Measurements from ENCODE around the gene IGF1.
A peak's percentile ranks its signal among the peaks of the same experiment; 100 is the strongest.

IGF1 gene

DNA sequence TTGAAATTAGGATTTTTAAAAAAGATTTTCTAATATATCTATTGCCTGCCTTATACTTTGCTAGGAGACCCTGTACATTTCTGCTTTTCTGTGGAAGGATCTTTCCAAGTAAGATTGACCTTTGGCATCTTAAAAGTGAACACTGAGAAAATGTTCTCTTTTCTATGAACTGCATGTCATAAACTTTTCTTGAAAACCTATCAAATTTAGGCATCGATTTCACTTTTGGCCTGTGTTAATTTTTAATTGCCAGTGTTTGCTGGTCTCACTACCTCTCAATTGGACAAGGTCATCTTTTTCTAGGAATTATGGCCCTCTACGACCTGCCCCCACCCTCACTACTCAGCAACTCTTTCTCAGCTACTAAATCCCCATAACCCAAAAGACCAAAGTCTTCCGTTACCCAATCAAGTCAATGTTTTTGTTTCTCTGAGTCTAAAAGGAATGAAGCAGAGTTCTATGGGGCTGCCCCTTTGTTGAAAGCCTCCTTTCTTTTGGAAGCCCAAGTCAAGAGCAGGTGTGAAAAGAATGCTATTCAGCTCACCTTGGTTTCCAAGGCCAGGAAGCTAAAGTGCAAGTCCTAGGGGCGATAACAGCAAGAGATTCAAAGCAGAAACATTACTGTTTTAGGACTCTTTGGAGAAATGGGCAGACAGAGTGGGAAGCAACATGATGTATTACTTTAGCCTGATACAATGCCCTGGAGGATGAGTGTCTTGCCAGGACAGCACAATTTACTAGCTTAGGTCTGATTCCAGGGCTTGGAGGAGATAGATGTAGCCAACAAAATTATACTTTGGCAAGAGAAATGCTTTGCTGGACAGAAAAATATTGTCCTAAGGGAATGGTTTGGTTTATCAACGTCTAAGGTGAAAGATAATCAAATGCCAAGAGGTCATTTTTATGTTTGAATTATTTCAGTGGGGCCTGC, 55.0 kb downstream of the IGF1 start:
- Histone ChIP-seq H3K4me1 (no peaks in the 10 kb centered on the region), H3K4me3 (no peak overlapping the region), H3K9me3 (no peaks in the 10 kb centered on the region), H3K27me3 (ENCODE audit: low read depth) (no peaks in the 10 kb centered on the region), H3K36me3 (replicated peaks) (no peaks in the 10 kb centered on the region)
- no peak for DNase-seq (ENCODE audit: low spot score in 2 of 2)
- in situ Hi-C loops (cut with MboI; ENCODE audit: low sequenced_read_pairs) = no loop called here

DNA sequence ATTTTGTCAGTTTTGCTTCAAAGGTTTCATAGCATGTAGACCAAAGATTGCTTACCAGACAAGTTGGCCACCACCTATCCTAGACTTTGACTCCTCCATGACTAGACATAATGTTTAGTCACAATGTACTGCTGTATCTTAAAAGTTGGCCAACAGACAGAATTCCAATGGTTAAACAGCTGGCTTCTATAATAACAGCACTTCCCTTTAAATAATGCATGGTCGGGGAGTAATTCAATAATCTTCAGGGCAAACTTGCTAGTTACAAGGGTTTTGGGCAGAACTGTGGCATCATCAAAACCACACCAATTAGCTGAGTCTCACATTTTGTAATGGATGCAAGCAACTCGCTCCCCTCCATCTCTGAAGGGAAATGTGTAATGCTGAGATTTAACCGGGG, 56.9 kb downstream of the IGF1 start:
- no peaks in the 10 kb centered on the region for H3K4me1 ChIP-seq
- no peaks in the 10 kb centered on the region for H3K9me3 ChIP-seq
- H3K36me3 ChIP-seq (replicated peaks) = no peaks in the 10 kb centered on the region
- in situ Hi-C loops (cut with MboI; ENCODE audit: low sequenced_read_pairs) = no loop called here
- DNase-seq (ENCODE audit: low spot score in 2 of 2) = no peak
- no peaks in the 10 kb centered on the region for H3K27me3 ChIP-seq (ENCODE audit: low read depth)
- H3K4me3 ChIP-seq = no peak overlapping the region

DNA sequence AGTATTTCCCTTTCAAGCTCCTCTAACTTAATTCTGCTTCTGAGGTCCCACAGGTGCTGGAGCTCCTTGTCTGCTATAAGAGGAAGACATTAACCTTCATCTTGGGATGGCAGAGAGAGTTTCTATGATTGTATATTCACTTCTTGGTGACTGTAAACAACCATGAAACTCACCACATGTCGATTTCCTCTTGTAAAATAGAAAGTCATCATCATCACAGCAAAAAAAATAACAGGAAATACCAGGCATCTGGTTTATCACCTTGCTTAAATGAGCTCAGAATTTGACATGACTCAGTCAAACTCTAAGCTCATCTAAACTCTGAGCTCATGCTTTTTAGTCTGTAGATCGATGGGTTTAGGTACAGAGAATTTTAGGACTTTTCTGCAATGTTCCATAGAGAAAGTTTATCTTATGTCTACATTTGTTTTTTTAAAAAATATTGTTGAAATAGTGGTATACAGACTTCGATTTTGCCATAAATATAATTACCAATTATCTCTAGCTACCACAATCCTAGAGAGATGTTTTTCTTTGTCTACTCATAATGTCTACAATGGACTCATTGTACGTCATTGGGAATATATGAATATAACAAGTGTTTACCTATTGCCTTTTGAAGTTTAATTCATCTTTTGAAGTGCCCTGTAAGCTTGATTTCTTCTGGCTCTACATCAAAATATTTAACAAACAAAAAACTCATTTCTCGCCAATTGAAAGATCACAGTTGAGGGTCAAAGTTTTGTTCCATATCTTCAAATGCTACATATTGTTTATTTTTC, 58.4 kb downstream of the IGF1 start:
- H3K4me3 ChIP-seq = no peak overlapping the region
- no peaks in the 10 kb centered on the region for H3K27me3 ChIP-seq (ENCODE audit: low read depth)
- no peak for DNase-seq (ENCODE audit: low spot score in 2 of 2)
- no peaks in the 10 kb centered on the region for H3K36me3 ChIP-seq (replicated peaks)
- no peaks in the 10 kb centered on the region for H3K4me1 ChIP-seq
- in situ Hi-C loops (cut with MboI; ENCODE audit: low sequenced_read_pairs) = no loop called here
- no peaks in the 10 kb centered on the region for H3K9me3 ChIP-seq

DNA sequence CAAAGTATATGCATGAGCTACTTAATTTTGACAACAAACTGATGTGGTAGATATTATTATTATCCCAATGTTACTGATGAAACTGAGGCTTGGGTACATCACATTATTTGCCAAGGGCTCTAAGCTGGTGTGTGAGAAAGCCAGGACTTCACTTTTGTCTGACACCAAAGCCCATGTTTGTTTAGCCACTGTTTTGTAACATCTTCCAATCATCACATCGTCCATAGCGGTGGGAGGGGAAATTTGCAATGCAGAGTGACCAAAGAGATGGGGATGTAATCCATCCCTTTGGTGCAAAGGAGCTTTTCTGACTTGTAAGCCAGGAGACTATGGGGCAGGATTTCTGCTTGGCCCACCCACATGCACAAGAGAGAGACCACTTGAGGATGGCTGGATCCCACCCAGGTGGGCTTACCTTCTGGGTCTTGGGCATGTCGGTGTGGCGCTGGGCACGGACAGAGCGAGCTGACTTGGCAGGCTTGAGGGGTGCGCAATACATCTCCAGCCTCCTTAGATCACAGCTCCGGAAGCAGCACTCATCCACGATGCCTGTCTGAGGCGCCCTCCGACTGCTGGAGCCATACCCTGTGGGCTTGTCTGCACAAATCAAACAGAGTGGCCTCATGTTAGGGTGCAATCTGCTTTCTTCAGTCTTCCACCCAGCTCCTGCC, 61.1 kb downstream of the IGF1 start:
- H3K36me3 ChIP-seq (replicated peaks) = no peaks in the 10 kb centered on the region
- H3K27me3 ChIP-seq (ENCODE audit: low read depth) = no peaks in the 10 kb centered on the region
- H3K4me3 ChIP-seq = no peak overlapping the region
- in situ Hi-C loops (cut with MboI; ENCODE audit: low sequenced_read_pairs) = no loop called here
- no peaks in the 10 kb centered on the region for H3K4me1 ChIP-seq
- no peak for DNase-seq (ENCODE audit: low spot score in 2 of 2)
- H3K9me3 ChIP-seq = no peaks in the 10 kb centered on the region

DNA sequence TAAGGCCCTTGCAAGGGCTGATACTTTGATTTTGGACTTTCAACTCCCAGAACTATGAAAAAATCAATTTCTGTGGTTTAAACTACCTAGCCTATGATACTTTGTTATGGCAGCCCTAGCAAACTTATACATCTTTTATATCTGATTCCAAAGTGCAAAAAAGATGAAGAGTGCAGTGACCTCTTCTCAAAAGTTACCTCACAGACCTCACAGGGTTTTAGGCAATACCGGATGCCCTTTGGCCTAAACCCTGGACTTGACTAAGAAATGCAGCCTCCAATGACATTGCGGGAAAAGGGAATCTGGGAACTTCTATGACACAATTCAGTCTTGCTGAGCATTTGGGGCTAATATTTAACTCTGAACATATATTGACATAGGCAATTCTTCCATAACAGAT, 63.3 kb downstream of the IGF1 start:
- no peaks in the 10 kb centered on the region for H3K36me3 ChIP-seq (replicated peaks)
- no peak for DNase-seq (ENCODE audit: low spot score in 2 of 2)
- H3K4me3 ChIP-seq = no peak overlapping the region
- H3K4me1 ChIP-seq = no peaks in the 10 kb centered on the region
- no peaks in the 10 kb centered on the region for H3K9me3 ChIP-seq
- no peaks in the 10 kb centered on the region for H3K27me3 ChIP-seq (ENCODE audit: low read depth)
- in situ Hi-C loops (cut with MboI; ENCODE audit: low sequenced_read_pairs) = no loop called here

DNA sequence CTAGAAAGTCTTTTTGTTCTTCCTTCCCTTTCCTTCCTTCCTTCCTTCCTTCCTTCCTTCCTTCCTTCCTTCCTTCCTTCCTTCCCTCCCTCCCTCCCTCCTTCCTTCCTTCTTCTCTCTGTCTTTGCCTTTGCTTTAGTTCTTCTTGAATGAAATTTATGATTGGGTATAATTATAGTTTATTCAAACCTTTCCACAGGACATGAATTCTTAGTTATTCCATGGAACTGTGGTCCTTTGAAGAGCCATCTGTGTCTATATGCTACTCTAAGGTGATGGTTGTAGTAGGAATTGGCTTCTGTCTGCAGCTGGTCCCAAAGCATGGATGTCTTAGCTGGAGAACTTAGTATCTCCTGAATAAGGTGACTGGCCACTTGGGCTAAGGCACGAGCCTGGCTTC, 64.8 kb downstream of the IGF1 start:
- no peaks in the 10 kb centered on the region for H3K9me3 ChIP-seq
- H3K4me1 ChIP-seq = no peaks in the 10 kb centered on the region
- no peak overlapping the region for H3K4me3 ChIP-seq
- no peak for DNase-seq (ENCODE audit: low spot score in 2 of 2)
- in situ Hi-C loops (cut with MboI; ENCODE audit: low sequenced_read_pairs) = no loop called here
- no peaks in the 10 kb centered on the region for H3K27me3 ChIP-seq (ENCODE audit: low read depth)
- no peaks in the 10 kb centered on the region for H3K36me3 ChIP-seq (replicated peaks)

DNA sequence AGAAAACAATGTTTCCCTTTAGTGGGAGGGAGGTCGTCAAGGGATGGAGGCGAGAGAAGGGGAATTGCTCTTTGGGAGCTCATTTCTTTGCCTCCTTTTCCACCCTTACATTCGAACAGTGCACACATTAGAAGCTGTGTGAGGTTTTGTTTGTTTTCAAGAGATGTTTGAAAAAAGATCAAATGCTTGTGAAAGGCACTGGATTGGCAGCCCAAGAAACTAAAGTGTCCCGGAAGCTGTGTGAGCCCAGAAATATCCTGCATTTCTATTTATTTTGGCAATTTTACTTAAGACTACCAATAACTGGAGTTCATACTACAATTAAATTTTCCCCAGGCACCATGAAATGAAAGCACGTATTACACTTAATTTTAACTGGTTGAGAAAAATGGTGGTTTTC, 67.0 kb downstream of the IGF1 start:
- H3K4me3 ChIP-seq = no peak overlapping the region
- no peak for DNase-seq (ENCODE audit: low spot score in 2 of 2)
- no peaks in the 10 kb centered on the region for H3K36me3 ChIP-seq (replicated peaks)
- H3K27me3 ChIP-seq (ENCODE audit: low read depth) = no peaks in the 10 kb centered on the region
- in situ Hi-C loops (cut with MboI; ENCODE audit: low sequenced_read_pairs) = no loop called here
- no peaks in the 10 kb centered on the region for H3K4me1 ChIP-seq
- no peaks in the 10 kb centered on the region for H3K9me3 ChIP-seq

DNA sequence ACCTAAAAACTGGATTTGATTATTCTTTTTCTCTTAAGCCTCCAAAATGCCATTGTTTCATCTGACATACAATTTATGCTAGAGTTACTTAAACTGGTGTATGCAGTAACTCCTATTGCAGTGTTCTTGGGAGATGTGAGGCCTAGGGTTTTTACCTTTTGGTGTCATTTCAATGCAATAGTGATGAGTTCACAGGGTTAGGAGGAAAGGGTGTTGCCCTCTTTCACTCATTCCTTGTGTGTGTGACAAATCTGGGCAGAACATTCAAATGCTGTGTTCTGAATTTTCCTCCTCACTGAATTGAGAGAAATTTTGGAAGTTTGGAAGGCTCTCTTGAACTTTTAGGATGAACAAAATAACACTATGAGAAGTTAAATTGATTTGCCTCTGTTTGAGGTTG, 69.9 kb downstream of the IGF1 start:
- Histone ChIP-seq H3K27me3 (ENCODE audit: low read depth) (no peaks in the 10 kb centered on the region), H3K36me3 (replicated peaks) (no peaks in the 10 kb centered on the region), H3K4me3 (no peak overlapping the region), H3K4me1 (no peaks in the 10 kb centered on the region; the same call in 1 of the 2 replicates), H3K9me3 (no peaks in the 10 kb centered on the region)
- in situ Hi-C loops (cut with MboI; ENCODE audit: low sequenced_read_pairs) = no loop called here
- no peak for DNase-seq (ENCODE audit: low spot score in 2 of 2)

DNA sequence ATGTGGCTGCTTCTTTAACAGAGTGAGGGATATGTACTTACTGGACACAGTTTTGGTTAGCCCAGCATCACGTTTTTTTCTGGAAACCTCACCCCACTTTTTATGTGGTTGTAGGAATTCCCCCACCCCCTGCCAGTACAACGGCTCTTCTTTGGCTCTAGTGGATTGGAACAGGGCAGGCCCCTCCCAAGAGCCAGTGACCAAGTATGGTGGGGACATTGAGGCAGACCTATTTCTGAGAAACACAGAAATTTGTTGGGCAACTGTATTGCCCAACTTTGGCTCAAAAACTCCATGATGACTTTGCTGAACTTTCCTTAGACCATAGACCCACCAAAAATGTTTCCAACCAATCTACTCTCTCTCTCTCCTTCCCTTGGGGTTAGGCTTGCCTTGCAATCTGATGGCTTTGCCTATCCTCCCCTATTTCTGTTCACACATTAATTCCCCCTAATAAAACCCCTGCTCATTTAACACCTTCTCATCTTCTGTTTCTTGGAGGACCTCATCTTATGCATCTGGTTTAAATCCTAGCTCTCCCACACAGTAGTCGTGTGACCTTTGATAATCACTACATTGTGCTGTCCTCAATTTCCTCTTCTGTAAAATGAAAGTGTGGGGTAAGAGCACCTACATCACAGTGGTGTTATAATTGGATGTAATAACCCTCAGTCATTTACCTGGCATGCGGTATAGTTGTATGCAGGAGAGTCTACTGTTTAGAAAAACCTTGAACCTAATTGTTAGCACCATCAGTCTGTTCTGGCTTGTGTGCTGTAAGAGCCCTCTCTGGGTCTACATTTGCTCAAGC, 71.7 kb downstream of the IGF1 start:
- in situ Hi-C loops (cut with MboI; ENCODE audit: low sequenced_read_pairs) = no loop called here

DNA sequence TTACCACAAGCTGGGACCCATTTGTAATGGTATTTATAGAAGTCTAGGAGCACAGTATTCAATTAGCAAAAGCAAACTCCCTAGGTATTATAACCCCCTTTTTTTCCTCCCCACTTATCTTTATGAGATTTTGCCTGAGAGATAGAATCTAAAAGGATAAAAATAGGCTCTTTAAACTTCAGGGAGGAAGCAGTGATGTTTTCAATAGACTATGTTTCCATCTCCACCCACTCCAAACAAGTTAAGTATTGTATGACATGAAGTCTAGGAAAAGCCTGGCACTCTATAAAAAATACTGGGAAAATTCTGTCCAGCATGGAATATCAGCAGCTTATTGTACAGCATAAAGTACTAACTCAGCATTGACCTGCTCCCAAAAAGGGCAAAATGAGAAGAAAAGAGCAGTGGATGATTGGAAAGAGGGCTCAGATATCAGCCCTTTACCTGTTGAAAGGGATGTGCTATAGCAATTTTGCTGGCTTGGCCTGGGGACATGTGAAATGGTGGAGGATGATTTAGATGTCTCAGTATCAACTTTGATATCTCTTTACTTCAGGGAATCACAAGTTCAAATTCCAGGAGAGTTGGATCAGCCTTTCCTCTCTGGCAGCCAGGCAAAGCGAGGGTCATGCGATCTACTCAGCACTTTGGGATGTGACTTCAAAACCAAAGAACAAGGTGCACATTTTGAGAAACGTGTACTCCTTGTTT, 72.4 kb downstream of the IGF1 start:
- H3K4me1 ChIP-seq = no peaks in the 10 kb centered on the region; the same call in 1 of the 2 replicates
- DNase-seq (ENCODE audit: low spot score in 2 of 2) = no peak
- H3K4me3 ChIP-seq = no peak overlapping the region
- in situ Hi-C loops (cut with MboI; ENCODE audit: low sequenced_read_pairs) = no loop called here
- no peaks in the 10 kb centered on the region for H3K27me3 ChIP-seq (ENCODE audit: low read depth)
- H3K9me3 ChIP-seq = no peaks in the 10 kb centered on the region
- no peaks in the 10 kb centered on the region for H3K36me3 ChIP-seq (replicated peaks)

More for the DNA sequence above, 71.7 kb downstream of the IGF1 start:
- no peaks in the 10 kb centered on the region for H3K9me3 ChIP-seq
- H3K4me3 ChIP-seq = no peak overlapping the region
- H3K4me1 ChIP-seq = no peaks in the 10 kb centered on the region; the same call in 1 of the 2 replicates
- DNase-seq (ENCODE audit: low spot score in 2 of 2) = no peak
- no peaks in the 10 kb centered on the region for H3K27me3 ChIP-seq (ENCODE audit: low read depth)
- H3K36me3 ChIP-seq (replicated peaks) = no peaks in the 10 kb centered on the region

DNA sequence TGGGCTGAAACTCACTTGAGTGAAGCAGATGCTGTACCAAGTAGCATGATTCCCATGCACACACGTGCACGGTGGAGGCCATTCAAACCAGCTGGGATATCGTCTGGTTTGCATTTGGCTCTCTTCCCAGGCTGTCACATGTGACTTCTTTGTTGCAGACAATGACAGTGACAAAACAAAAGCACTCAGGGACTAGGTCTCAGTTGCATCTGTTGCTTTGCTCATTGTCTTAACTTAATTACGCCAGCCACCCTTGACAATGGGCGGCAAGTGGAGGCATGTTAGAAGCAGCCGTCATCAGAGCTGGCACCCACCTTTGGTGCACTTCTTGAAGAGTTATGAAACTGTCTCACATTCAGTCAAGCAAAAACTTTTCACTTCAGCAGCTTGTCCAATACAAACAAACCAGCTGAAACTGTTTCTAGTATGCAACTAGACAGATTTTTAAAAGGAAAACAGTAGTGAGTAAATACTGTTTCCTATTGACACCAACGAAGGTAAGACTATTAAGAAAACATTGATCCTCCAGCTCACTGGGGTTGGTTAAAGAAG, 74.3 kb downstream of the IGF1 start:
- no peaks in the 10 kb centered on the region for H3K27me3 ChIP-seq (ENCODE audit: low read depth)
- in situ Hi-C loops (cut with MboI; ENCODE audit: low sequenced_read_pairs) = no loop called here
- no peaks in the 10 kb centered on the region for H3K9me3 ChIP-seq
- no peaks in the 10 kb centered on the region for H3K36me3 ChIP-seq (replicated peaks)
- H3K4me1 ChIP-seq = no peaks in the 10 kb centered on the region; the same call in 1 of the 2 replicates
- H3K4me3 ChIP-seq = no peak overlapping the region
- DNase-seq (ENCODE audit: low spot score in 2 of 2) = peak; percentile 26 to 55

DNA sequence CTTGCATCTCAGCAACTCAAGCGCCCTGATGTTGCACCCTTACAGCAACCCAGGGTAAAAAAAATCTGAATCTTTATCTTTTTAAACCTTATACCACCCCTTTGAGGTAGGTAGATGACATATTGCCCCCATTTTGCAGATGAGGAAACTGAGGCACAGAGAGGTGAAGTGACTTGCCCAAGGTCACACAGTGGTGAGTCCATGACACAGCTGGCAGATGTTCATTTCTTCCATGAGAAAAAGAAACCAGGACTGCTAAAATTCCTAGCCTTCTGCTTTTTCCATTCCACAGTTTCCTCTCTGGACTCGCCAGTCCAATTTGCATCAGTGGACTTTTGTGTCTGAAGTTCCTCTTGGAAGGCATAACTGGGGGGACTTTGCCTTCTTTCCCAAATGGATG, 79.3 kb downstream of the IGF1 start:
- Histone ChIP-seq H3K4me3 (no peak overlapping the region), H3K4me1 (no peaks in the 10 kb centered on the region), H3K9me3 (no peaks in the 10 kb centered on the region), H3K27me3 (ENCODE audit: low read depth) (no peaks in the 10 kb centered on the region), H3K36me3 (replicated peaks) (no peaks in the 10 kb centered on the region)
- no peak for DNase-seq (ENCODE audit: low spot score in 2 of 2)
- in situ Hi-C loops (cut with MboI; ENCODE audit: low sequenced_read_pairs) = no loop called here

Measured in HAP-1 (cell line).